GM20000 (cell line): ENCODE results near the gene C16orf74.

Experiments used
- DNase-seq: peaks from one replicate; pipeline ENCODE4 v3.0.0; 2012; ENCODE audit warnings: low spot score
- TF ChIP-seq, protein P1 (sequence below): IDR thresholded peaks from 2 replicates; pipeline ENCODE4 v1.5.1; 2012; ENCODE audit warnings: mild to moderate bottlenecking, control low read depth; ENCODE audit errors: extremely low read depth, missing control alignments

C16orf74 gene

DNA sequence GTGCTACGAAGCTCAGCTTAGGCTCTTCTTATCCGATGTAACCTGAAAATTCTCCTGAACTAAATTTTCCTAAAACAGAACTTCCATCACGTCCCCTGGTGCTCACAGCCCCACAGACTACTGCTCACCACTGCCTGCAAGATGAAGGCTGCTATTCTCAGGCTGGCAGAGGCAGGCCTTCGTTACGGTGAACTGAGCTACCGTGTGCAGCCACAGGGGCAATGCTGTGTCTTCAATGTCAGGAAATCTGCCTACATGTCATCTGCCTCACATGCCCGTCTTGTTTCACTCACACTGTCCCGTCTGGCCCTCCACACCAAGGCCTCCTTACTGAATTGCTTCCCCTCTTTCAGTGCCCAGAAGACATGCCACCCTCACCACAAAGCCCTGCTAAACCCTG is 32.5 kb upstream of the C16orf74 start:
- DNase-seq = no peak
- TF ChIP-seq, protein P1, sequence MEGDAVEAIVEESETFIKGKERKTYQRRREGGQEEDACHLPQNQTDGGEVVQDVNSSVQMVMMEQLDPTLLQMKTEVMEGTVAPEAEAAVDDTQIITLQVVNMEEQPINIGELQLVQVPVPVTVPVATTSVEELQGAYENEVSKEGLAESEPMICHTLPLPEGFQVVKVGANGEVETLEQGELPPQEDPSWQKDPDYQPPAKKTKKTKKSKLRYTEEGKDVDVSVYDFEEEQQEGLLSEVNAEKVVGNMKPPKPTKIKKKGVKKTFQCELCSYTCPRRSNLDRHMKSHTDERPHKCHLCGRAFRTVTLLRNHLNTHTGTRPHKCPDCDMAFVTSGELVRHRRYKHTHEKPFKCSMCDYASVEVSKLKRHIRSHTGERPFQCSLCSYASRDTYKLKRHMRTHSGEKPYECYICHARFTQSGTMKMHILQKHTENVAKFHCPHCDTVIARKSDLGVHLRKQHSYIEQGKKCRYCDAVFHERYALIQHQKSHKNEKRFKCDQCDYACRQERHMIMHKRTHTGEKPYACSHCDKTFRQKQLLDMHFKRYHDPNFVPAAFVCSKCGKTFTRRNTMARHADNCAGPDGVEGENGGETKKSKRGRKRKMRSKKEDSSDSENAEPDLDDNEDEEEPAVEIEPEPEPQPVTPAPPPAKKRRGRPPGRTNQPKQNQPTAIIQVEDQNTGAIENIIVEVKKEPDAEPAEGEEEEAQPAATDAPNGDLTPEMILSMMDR = no peak

DNA sequence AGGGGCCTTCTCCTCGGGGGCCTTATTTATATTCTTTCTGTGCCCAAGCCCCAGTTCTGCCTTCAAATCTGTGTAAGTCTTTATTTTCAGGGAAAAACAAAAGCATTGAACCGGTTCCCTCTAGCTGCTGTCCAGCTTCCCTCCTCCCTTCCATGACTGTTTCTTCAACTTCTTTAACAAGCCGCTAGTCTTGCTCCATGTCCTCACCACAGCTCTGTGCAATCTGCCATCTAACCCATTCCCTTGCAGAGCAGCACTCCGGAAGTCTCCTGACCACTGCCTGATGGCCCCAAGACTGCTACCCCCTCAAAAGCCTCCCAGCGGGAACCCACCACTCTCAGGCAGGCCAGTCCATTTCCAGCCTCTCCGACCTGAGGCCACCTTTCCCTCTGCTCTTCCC is 31.6 kb upstream of the C16orf74 start:
- no peak for DNase-seq
- TF ChIP-seq, protein P1 = no peak

GRCh38 chr16:85781695-85782370 is 30.9 kb upstream of the C16orf74 start:
- TF ChIP-seq, protein P1 = no peak
- DNase-seq = no peak

GRCh38 chr16:85781156-85781555 is 30.3 kb upstream of the C16orf74 start:
- no peak for DNase-seq
- TF ChIP-seq, protein P1 = no peak

DNA sequence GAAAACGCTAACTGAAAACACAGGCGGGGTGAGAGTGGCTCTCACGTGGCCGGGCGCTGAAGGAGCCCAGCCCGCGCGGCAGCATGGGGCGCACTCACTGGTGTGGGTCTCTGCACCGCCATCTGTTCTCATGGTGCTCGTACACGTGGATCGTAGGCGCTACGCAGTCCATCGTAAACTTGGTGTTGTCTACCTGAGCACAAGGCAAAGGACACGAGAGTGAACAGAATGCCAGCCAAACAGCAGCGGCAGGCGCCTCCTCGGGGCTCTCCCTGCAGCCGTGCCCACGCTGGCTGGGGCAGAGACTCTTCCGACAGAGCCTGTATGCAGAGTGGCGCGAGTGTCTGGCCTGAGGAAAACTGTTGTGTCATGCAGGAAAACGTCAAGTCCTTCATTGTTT is 29.4 kb upstream of the C16orf74 start:
- TF ChIP-seq, protein P1 = no peak
- DNase-seq = no peak

DNA sequence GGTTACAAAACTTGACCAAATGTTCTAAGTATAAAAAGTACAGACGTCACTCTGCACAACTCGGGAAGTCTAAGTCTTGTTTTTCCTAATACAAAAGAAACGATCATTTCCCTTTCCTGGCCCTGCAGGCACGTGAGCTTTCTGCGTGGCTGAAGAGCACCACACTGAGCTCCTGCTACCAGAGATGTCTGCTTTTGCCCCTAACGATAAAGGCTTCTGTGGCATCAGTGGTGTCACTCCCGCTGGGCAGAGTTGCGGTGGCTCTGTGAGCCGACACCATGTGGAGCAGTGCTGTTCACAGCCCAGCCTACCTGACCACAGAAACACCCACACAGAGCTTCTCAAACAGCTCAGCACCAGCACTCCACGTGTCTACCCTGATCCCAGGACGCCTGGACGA is 28.0 kb upstream of the C16orf74 start:
- no peak for DNase-seq
- TF ChIP-seq, protein P1 = no peak

DNA sequence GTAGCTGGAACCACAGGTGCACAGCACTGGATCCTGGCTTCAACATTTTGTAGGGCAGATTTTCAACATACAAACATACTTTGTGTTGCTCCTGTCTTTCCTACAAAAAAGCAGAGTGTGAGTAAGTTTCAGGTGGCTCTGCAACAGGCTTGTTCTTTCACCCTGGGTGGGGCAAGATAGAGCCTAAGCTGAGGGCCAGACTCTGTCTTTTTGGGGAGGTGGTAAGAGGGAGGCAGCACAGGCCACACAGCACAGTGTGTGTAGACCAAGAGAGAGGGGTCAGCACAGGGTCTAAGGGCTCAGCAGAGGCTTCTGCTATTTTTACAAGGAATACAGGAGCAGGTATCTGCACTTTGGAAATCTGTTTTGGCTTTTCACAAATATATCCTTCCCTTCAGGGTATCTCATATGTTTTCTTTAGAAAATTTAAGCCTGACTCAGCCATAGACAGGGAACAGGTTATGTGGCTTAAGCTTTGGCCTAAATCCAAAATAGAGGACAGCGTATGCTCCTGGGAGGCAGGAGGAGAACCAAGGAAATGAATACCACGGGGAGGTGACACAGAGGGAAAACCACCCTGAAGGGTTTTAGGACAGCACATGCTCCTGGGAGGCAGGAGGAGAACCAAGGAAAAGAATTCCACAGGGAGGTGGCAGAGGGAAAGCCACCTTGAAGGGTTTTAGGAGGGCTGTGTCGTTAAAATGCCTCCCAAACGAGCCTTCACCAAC is 26.9 kb upstream of the C16orf74 start:
- TF ChIP-seq, protein P1 = no peak
- no peak for DNase-seq
